Measurements from ENCODE around the gene CCDC74A. TPM values are rescaled to one million over a fixed set of nuclear protein-coding genes. Genes with fewer than 3 reads are reported as not detected.
"Not testable (repeated sequence)": the region's sequence is repeated elsewhere in the genome, so short reads cannot be mapped to it uniquely, and the experiment has no call there.

CCDC74A gene
- total RNA-seq, 2 donors from 2014 or later: 2.0 to 4.1 TPM

DNA sequence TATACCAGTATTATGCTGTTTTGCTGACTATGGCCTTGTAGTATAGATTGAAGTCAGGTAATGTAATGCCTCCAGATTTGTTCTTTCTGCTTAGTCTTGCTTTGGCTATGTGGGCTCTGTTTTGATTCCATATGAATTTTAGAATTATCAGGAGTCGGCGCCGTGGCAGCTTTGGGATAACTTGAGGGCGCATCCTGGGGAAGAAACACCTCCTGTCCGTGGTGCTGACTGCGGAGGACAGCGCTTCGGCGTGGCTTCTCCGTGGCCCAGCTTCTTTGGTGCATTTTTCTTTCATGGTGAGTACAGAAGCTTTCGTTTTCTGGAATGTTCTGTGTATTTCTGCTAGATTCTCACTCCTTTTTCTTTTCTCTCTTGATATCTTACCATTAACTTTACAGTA, 25.2 kb downstream of the CCDC74A start:
- Histone ChIP-seq H3K27ac (no peak overlapping the region), H3K4me1 (no peaks in the 10 kb centered on the region), H3K36me3 (no peaks in the 10 kb centered on the region), H3K9me3 (no peaks in the 10 kb centered on the region), H3K9ac (ENCODE audit: low read depth in 2 of 2, low read length in 2 of 2) (no peak overlapping the region), H3K4me3 (no peak overlapping the region), H3K27me3 (no peaks in the 10 kb centered on the region)
- TF ChIP-seq CTCF (IDR thresholded peaks at IDR 0.05): no peak
- intact Hi-C loops (cut with DNase I): no loop called here
- no peak for DNase-seq

GRCh38 chr2:131556998-131557397, 29.3 kb downstream of the CCDC74A start:
- no peak overlapping the region for H3K9ac ChIP-seq (ENCODE audit: low read depth in 2 of 2, low read length in 2 of 2)
- no peaks in the 10 kb centered on the region for H3K4me1 ChIP-seq
- no peak overlapping the region for H3K4me3 ChIP-seq
- H3K9me3 ChIP-seq: no peaks in the 10 kb centered on the region
- no peak for DNase-seq
- no peak for TF ChIP-seq CTCF (IDR thresholded peaks at IDR 0.05)
- H3K27me3 ChIP-seq: no peaks in the 10 kb centered on the region
- H3K36me3 ChIP-seq: no peaks in the 10 kb centered on the region
- intact Hi-C loops (cut with DNase I): no loop called here
- no peak overlapping the region for H3K27ac ChIP-seq

- no peak overlapping the region for H3K4me3 ChIP-seq
- intact Hi-C loops (cut with DNase I): no loop called here
- no peak overlapping the region for H3K27ac ChIP-seq
Measured at GRCh38 chr2:131557558-131558321, 30.1 kb downstream of the CCDC74A start.

GRCh38 chr2:131566371-131566770, 38.7 kb downstream of the CCDC74A start:
- no peaks in the 10 kb centered on the region for H3K4me1 ChIP-seq
- TF ChIP-seq CTCF (IDR thresholded peaks at IDR 0.05): no peak
- intact Hi-C loops (cut with DNase I): no loop called here

More at GRCh38 chr2:131557558-131558321, 30.1 kb downstream of the CCDC74A start:
- no peak for DNase-seq
- Histone ChIP-seq H3K27me3 (no peaks in the 10 kb centered on the region), H3K9me3 (no peaks in the 10 kb centered on the region), H3K4me1 (no peaks in the 10 kb centered on the region), H3K9ac (ENCODE audit: low read depth in 2 of 2, low read length in 2 of 2) (no peak overlapping the region), H3K36me3 (no peaks in the 10 kb centered on the region)
- TF ChIP-seq CTCF (IDR thresholded peaks at IDR 0.05): no peak

DNA sequence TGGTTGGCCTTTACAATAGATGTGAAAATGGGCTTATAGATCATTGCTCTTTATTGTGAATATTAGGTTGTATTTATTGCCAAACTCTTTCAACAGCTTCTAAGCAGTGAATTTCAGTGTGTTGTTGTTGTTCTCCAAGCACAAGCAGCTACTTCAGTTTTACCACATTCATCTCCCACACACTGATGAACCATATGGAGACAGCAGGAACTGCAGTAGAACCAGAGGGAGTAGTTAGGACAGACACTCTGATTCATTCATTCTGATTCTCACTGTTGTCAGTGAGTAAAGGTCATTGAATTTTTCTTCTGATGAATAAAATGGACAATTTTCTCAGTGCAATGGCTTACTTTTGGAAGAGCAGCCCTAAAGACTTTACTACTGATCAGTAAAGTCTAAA, 40.2 kb downstream of the CCDC74A start:
- Histone ChIP-seq H3K9me3 (no peaks in the 10 kb centered on the region), H3K27ac (no peak overlapping the region), H3K4me3 (no peak overlapping the region), H3K4me1 (no peaks in the 10 kb centered on the region), H3K36me3 (no peaks in the 10 kb centered on the region), H3K27me3 (no peaks in the 10 kb centered on the region), H3K9ac (ENCODE audit: low read depth in 2 of 2, low read length in 2 of 2) (no peak overlapping the region)
- no peak for DNase-seq
- TF ChIP-seq CTCF (IDR thresholded peaks at IDR 0.05): no peak
- intact Hi-C loops (cut with DNase I): no loop called here

More at GRCh38 chr2:131566371-131566770, 38.7 kb downstream of the CCDC74A start:
- Histone ChIP-seq H3K36me3 (no peaks in the 10 kb centered on the region), H3K4me3 (no peak overlapping the region), H3K9ac (ENCODE audit: low read depth in 2 of 2, low read length in 2 of 2) (no peak overlapping the region), H3K27me3 (no peaks in the 10 kb centered on the region), H3K27ac (no peak overlapping the region), H3K9me3 (no peaks in the 10 kb centered on the region)
- no peak for DNase-seq

- H3K4me1 ChIP-seq; H3K36me3 ChIP-seq; H3K9me3 ChIP-seq; H3K4me3 ChIP-seq; H3K27me3 ChIP-seq; H3K9ac ChIP-seq (ENCODE audit: low read depth in 2 of 2, low read length in 2 of 2); intact Hi-C loops (cut with DNase I); H3K27ac ChIP-seq; DNase-seq: not testable (repeated sequence)
Measured at GRCh38 chr2:131568401-131568800, 40.7 kb downstream of the CCDC74A start.
